Measurements from ENCODE around the gene AMELX. TPM values are rescaled to one million over a fixed set of nuclear protein-coding genes. Genes with fewer than 3 reads are reported as not detected.

AMELX gene
- total and polyA plus RNA-seq, 10 donors, result not detected

DNA sequence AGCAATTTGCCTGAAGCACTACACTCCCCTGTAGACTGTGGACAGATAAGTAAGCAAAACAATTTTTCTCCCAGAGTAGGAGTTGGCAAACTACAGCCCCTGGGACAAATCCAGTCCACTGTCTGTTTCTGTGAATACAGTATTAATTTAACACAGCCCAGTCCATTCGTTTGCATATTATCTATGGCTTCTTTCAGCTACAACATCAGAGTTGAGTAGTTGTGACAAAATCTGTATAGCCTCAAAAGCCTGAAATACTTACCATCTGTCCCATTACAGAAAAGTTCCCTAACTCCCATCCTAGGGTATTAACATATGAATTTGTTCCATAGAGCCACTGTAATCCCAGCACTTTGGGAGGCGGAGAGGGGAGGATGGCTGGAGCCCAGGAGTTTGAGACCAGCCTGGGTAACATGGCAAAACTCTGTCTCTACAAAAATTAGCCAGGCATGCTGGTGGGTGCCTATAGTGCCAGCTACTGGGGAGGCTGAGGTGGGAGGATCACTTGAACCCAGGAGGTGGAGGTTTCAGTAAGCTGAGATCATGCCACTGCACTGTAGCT, 53.0 kb downstream of the AMELX start:
- DNase-seq, result no peak
- Histone ChIP-seq H3K27ac (no peak overlapping the region), H3K9me3 (no peaks in the 10 kb centered on the region), H3K4me1 (peaks cover 0 to 16% (median 6%) of the 10 kb centered on the region in 6 donors), H3K36me3 (no peaks in the 10 kb centered on the region), H3K4me3 (no peak overlapping the region), H3K27me3 (replicated peaks in 1 of 7) (peaks cover 0 to 6% (median 0%) of the 10 kb centered on the region in 7 donors)
- TF ChIP-seq, protein P1, sequence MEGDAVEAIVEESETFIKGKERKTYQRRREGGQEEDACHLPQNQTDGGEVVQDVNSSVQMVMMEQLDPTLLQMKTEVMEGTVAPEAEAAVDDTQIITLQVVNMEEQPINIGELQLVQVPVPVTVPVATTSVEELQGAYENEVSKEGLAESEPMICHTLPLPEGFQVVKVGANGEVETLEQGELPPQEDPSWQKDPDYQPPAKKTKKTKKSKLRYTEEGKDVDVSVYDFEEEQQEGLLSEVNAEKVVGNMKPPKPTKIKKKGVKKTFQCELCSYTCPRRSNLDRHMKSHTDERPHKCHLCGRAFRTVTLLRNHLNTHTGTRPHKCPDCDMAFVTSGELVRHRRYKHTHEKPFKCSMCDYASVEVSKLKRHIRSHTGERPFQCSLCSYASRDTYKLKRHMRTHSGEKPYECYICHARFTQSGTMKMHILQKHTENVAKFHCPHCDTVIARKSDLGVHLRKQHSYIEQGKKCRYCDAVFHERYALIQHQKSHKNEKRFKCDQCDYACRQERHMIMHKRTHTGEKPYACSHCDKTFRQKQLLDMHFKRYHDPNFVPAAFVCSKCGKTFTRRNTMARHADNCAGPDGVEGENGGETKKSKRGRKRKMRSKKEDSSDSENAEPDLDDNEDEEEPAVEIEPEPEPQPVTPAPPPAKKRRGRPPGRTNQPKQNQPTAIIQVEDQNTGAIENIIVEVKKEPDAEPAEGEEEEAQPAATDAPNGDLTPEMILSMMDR (IDR thresholded peaks at IDR 0.05 in 8 of 11, conservative IDR thresholded peaks at IDR 0.05 in 3 of 11), result no peak
- TF ChIP-seq POLR2A (IDR thresholded peaks at IDR 0.05), result no peak
- no peak for TF ChIP-seq POLR2AphosphoS5 (IDR thresholded peaks at IDR 0.05)
- WGBS, 5 donors, result 69 to 88% (median 79%) methylated on average over 1 to 2 of the region's 2 CpGs
- intact Hi-C loops (cut with DNase I; ENCODE audit: low total_unique reads), result no loop called here

DNA sequence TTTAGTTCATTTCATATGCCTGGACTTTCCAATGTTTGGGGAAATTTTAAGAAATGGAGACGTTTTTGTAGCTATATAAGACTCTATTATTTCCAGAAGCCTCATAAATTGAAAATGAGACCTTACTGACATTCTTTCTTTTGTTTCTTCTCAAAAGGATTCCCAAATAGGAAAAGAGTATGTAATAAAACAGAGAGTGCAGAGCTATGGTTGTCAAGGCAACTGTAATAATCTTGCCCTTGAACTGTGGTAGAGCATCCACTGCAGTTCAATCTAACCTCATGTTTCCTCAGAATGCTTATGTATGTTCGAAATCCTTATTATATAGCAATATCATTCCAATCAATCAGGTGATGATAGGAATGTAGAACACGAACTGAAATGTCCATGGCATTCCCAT, 54.1 kb downstream of the AMELX start:
- WGBS, 5 donors, result 37 to 76% (median 58%) methylated on average over 3 of the region's 3 CpGs
- DNase-seq, result no peak
- H3K9me3 ChIP-seq, result no peaks in the 10 kb centered on the region

DNA sequence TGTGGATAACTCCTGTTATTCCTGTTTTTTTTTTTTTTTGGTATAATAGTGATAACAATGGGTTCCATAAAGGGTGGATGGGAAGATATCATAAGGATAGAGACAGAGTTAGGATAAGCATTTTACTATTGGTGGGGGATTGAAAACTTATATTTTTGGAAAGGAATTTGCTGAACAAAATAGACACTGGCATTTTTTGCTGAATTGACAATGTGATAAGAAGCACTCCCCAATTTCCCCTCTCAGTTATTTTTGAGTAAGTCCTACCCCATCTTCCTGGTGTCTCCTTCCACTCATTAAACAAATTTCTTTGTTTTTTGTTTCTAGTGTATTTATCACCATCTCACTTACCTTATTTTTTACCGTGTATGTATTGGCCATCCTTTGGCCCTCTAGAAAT, 55.8 kb downstream of the AMELX start:
- intact Hi-C loops (cut with DNase I; ENCODE audit: low total_unique reads), result no loop called here
- Histone ChIP-seq H3K4me1 (peaks cover 0 to 6% (median 0%) of the 10 kb centered on the region in 6 donors), H3K4me3 (no peak overlapping the region), H3K27me3 (replicated peaks in 1 of 7) (peaks cover 0 to 6% (median 0%) of the 10 kb centered on the region in 7 donors), H3K27ac (no peak overlapping the region), H3K36me3 (no peaks in the 10 kb centered on the region), H3K9me3 (no peaks in the 10 kb centered on the region)
- 60 to 100% (median 81%) methylated on average over 1 of the region's 1 CpG for WGBS, 5 donors
- DNase-seq, result no peak
- TF ChIP-seq POLR2AphosphoS5 (IDR thresholded peaks at IDR 0.05) (no peak), POLR2A (IDR thresholded peaks at IDR 0.05) (no peak)
- TF ChIP-seq, protein P1 (IDR thresholded peaks at IDR 0.05 in 8 of 11, conservative IDR thresholded peaks at IDR 0.05 in 3 of 11), result no peak

More for the DNA sequence above, 54.1 kb downstream of the AMELX start:
- no peaks in the 10 kb centered on the region for H3K36me3 ChIP-seq
- H3K4me1 ChIP-seq, result peaks cover 0 to 7% (median under 1%) of the 10 kb centered on the region in 6 donors
- intact Hi-C loops (cut with DNase I; ENCODE audit: low total_unique reads), result no loop called here
- no peak overlapping the region for H3K4me3 ChIP-seq
- no peak overlapping the region for H3K27ac ChIP-seq
- peaks cover 0 to 6% (median 0%) of the 10 kb centered on the region in 7 donors for H3K27me3 ChIP-seq (replicated peaks in 1 of 7)
- no peak for TF ChIP-seq POLR2A (IDR thresholded peaks at IDR 0.05)

DNA sequence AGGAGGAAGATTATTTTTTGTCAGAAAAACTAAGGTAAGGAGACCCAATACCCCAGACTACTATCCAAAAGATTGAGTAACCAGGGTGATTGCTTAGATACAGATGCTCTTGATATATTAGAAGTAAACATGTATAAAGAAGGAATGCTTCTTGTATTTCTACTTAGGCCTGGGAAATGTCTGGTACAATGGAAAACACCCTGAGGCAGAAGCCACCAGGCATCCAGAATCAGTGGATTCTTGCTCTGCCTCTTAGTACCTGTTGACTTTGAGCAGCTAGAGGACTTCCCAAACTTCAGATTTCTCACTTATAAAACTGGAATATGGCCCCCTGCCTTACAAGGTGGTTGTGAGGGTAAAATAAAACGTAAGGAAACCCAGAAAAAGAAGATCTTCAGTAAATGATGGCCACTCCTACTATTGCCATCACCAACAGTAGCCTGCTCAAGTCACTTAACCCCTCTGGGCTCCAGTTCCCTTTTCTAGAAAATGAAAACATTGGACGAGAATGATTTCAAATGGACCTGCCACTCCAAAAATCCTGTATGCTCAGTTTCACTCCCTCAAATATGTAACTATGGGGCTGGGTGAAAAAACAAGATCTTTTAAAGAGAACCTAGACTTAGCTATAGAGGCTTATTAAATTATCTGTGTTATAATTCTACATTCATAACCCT, 56.6 kb downstream of the AMELX start:
- WGBS, 5 donors, result 46 to 84% (median 48%) methylated on average over 2 of the region's 2 CpGs
- Histone ChIP-seq H3K27me3 (replicated peaks in 1 of 7) (peaks cover 0 to 6% (median 0%) of the 10 kb centered on the region in 7 donors), H3K4me1 (peaks cover 0 to 6% (median 0%) of the 10 kb centered on the region in 6 donors), H3K27ac (peak overlapping the region in 3 of 8 donors; percentile 69 to 71 (median 70)), H3K9me3 (no peaks in the 10 kb centered on the region), H3K4me3 (no peak overlapping the region), H3K36me3 (no peaks in the 10 kb centered on the region)
- DNase-seq, result no peak
- intact Hi-C loops (cut with DNase I; ENCODE audit: low total_unique reads), result no loop called here
- TF ChIP-seq POLR2A (IDR thresholded peaks at IDR 0.05) (no peak), POLR2AphosphoS5 (IDR thresholded peaks at IDR 0.05) (no peak)
- TF ChIP-seq, protein P1 (IDR thresholded peaks at IDR 0.05 in 8 of 11, conservative IDR thresholded peaks at IDR 0.05 in 3 of 11), result no peak

Small RNAs within 50 kb of the gene (microRNA-seq; reads per million reads assigned to microRNA genes)
- 0.36 to 1.7 (median 1.4) reads per million in 3 donors for gene MIR548AX

Small RNAs within 50 kb of the gene (small RNA-seq; reads per million reads assigned to genes)
- 0 reads per million in 4 donors for gene MIR548AX

Other genes starting within 250 kb of the AMELX start
- gene HCCS, start 182.1 kb upstream of the AMELX start, total RNA-seq, result 10 to 100 TPM; 12.1 to 23.5 (median 19.5) TPM
- gene HCCS, start 182.1 kb upstream of the AMELX start, polyA plus RNA-seq, result 10 to 100 TPM in 2 of 3 donors, 1 to 10 TPM in 1; 8.9 to 21.7 (median 14.0) TPM

Data from spleen (tissue), 11 donors.